HG03520 (cell line): ENCODE data around the gene ALDH5A1.

Source experiments
- ATAC-seq: cut with Tn5 transposase; IDR thresholded peaks from one replicate; pipeline ENCODE4 v1.9.1; 2021; ENCODE audit warnings: mild to moderate bottlenecking, moderate library complexity; ENCODE audit not compliant: unreplicated experiment

ALDH5A1 gene

GRCh38 chr6:24522228-24523176 is 27.7 kb downstream of the ALDH5A1 start:
- no peak for ATAC-seq

GRCh38 chr6:24524329-24524728 is 29.6 kb downstream of the ALDH5A1 start:
- no peak for ATAC-seq

GRCh38 chr6:24524805-24525204 is 30.0 kb downstream of the ALDH5A1 start:
- ATAC-seq, result no peak

- ATAC-seq, result no peak
These were observed 35.2 kb downstream of the ALDH5A1 start for GRCh38 chr6:24529985-24530384.

GRCh38 chr6:24534329-24534728 is 39.6 kb downstream of the ALDH5A1 start:
- no peak for ATAC-seq

- no peak for ATAC-seq
These were observed 40.4 kb downstream of the ALDH5A1 start for GRCh38 chr6:24535210-24535609.

GRCh38 chr6:24536466-24536865 is 41.7 kb downstream of the ALDH5A1 start:
- ATAC-seq, result no peak

GRCh38 chr6:24537082-24537699 is 42.4 kb downstream of the ALDH5A1 start:
- ATAC-seq, result no peak

- ATAC-seq, result no peak
These were observed 43.1 kb downstream of the ALDH5A1 start for GRCh38 chr6:24537771-24538385.

- ATAC-seq, result no peak
These were observed 44.6 kb downstream of the ALDH5A1 start for GRCh38 chr6:24539416-24539815.

GRCh38 chr6:24540197-24540596 is 45.4 kb downstream of the ALDH5A1 start:
- no peak for ATAC-seq

- no peak for ATAC-seq
These were observed 48.9 kb downstream of the ALDH5A1 start for GRCh38 chr6:24543683-24544082.

GRCh38 chr6:24545183-24545582 is 50.4 kb downstream of the ALDH5A1 start:
- ATAC-seq, result no peak

GRCh38 chr6:24545691-24546090 is 50.9 kb downstream of the ALDH5A1 start:
- no peak for ATAC-seq

GRCh38 chr6:24546439-24546838 is 51.7 kb downstream of the ALDH5A1 start:
- ATAC-seq, result no peak

GRCh38 chr6:24547243-24547642 is 52.5 kb downstream of the ALDH5A1 start:
- no peak for ATAC-seq

- no peak for ATAC-seq
These were observed 54.4 kb downstream of the ALDH5A1 start for GRCh38 chr6:24549158-24549557.

- no peak for ATAC-seq
These were observed 55.0 kb downstream of the ALDH5A1 start for GRCh38 chr6:24549674-24550353.

GRCh38 chr6:24551139-24551538 is 56.4 kb downstream of the ALDH5A1 start:
- ATAC-seq, result no peak

- ATAC-seq, result no peak
These were observed 59.7 kb downstream of the ALDH5A1 start for GRCh38 chr6:24554474-24554873.

- no peak for ATAC-seq
These were observed 63.7 kb downstream of the ALDH5A1 start for GRCh38 chr6:24558516-24558915.
